ENCODE results near the gene COL8A1.

The COL8A1 gene

GRCh38 chr3:99678023-99678422, 39.6 kb downstream of the COL8A1 start:
- DNase-seq, result no peak

GRCh38 chr3:99678896-99679295, 40.5 kb downstream of the COL8A1 start:
- no peak for DNase-seq

GRCh38 chr3:99681512-99681911, 43.1 kb downstream of the COL8A1 start:
- DNase-seq, result no peak

GRCh38 chr3:99681976-99682375, 43.6 kb downstream of the COL8A1 start:
- no peak for DNase-seq

- no peak for DNase-seq
Measured at GRCh38 chr3:99683465-99683864, 45.1 kb downstream of the COL8A1 start.

GRCh38 chr3:99683876-99684275, 45.5 kb downstream of the COL8A1 start:
- no peak for DNase-seq

GRCh38 chr3:99684644-99685043, 46.2 kb downstream of the COL8A1 start:
- DNase-seq, result no peak

GRCh38 chr3:99686469-99686868, 48.1 kb downstream of the COL8A1 start:
- no peak for DNase-seq

- DNase-seq, result peak; percentile 33
Measured at GRCh38 chr3:99686955-99687612, 48.7 kb downstream of the COL8A1 start.

- DNase-seq, result peak; percentile 7
Measured at GRCh38 chr3:99690761-99691369, 52.5 kb downstream of the COL8A1 start.

GRCh38 chr3:99693636-99694035, 55.2 kb downstream of the COL8A1 start:
- no peak for DNase-seq

GRCh38 chr3:99696497-99696896, 58.1 kb downstream of the COL8A1 start:
- DNase-seq, result no peak

GRCh38 chr3:99697250-99697649, 58.9 kb downstream of the COL8A1 start:
- DNase-seq, result no peak

GRCh38 chr3:99698932-99699331, 60.5 kb downstream of the COL8A1 start:
- DNase-seq, result no peak

- no peak for DNase-seq
Measured at GRCh38 chr3:99699841-99700240, 61.4 kb downstream of the COL8A1 start.

- DNase-seq, result no peak
Measured at GRCh38 chr3:99700631-99701268, 62.4 kb downstream of the COL8A1 start.

GRCh38 chr3:99702953-99703943, 64.9 kb downstream of the COL8A1 start:
- no peak for DNase-seq

GRCh38 chr3:99704417-99704816, 66.0 kb downstream of the COL8A1 start:
- no peak for DNase-seq

- no peak for DNase-seq
Measured at GRCh38 chr3:99706410-99706809, 68.0 kb downstream of the COL8A1 start.

- no peak for DNase-seq
Measured at GRCh38 chr3:99708207-99708745, 69.9 kb downstream of the COL8A1 start.

GRCh38 chr3:99709686-99710085, 71.3 kb downstream of the COL8A1 start:
- no peak for DNase-seq

GRCh38 chr3:99710094-99710493, 71.7 kb downstream of the COL8A1 start:
- DNase-seq, result no peak

- DNase-seq, result no peak
Measured at GRCh38 chr3:99711351-99711750, 73.0 kb downstream of the COL8A1 start.

Measured in NCI-H69 (cell line).